HepG2 (cell line): Measurements from ENCODE around the gene PGLYRP4. TPM values are rescaled to one million over a fixed set of nuclear protein-coding genes. Genes with fewer than 3 reads are reported as not detected.

Experiments used
- ARID2 ChIP-seq: sonication (generic); formaldehyde crosslinking; IDR thresholded peaks from 2 replicates; pipeline ENCODE4 v1.8.1; 2022; ENCODE audit warnings: mild to moderate bottlenecking, missing genetic modification reagents, borderline replicate concordance
- CEBPB ChIP-seq: IDR thresholded peaks from 2 replicates; pipeline ENCODE4 v1.6.1; 2011; ENCODE audit warnings: low read depth, low read length, improper control_type of control experiment, borderline replicate concordance
- CEBPG ChIP-seq: IDR thresholded peaks from 2 replicates; pipeline ENCODE4 v1.6.1; 2016
- ETV5 ChIP-seq: IDR thresholded peaks from 2 replicates; pipeline ENCODE4 v1.6.1; 2018; ENCODE audit warnings: missing biosample characterization, missing genetic modification reagents, inconsistent platforms, borderline replicate concordance
- FOXJ3 ChIP-seq: sonication (generic); formaldehyde crosslinking; IDR thresholded peaks from 2 replicates; pipeline ENCODE4 v1.4.0; 2020; ENCODE audit warnings: missing genetic modification reagents, mild to moderate bottlenecking, borderline replicate concordance
- GABPB1 ChIP-seq: IDR thresholded peaks from 2 replicates; pipeline ENCODE4 v1.6.1; 2016; ENCODE audit warnings: mild to moderate bottlenecking, missing genetic modification reagents, moderate library complexity, missing compliant biosample characterization
- HDAC1 ChIP-seq: sonication (generic); formaldehyde crosslinking; IDR thresholded peaks from 2 replicates; pipeline ENCODE4 v1.5.1; 2020; ENCODE audit warnings: mild to moderate bottlenecking, missing genetic modification reagents
- IRF9 ChIP-seq: sonication (generic); formaldehyde crosslinking; IDR thresholded peaks from 2 replicates; pipeline ENCODE4 v1.8.0; 2022; ENCODE audit warnings: missing genetic modification reagents, mild to moderate bottlenecking, borderline replicate concordance
- KMT2B ChIP-seq: IDR thresholded peaks from 2 replicates; pipeline ENCODE4 v1.6.1; 2016; ENCODE audit warnings: missing genetic modification reagents, missing compliant biosample characterization
- MBNL3 ChIP-seq: fragments of 250-450 bp; sonication (Bioruptor Pico); conservative IDR thresholded peaks from 2 replicates; pipeline ENCODE4 v1.8.0; 2022; ENCODE audit warnings: mild to moderate bottlenecking, inconsistent platforms
- NONO ChIP-seq, 2 experiments: fragments of 450-650 bp in 1 of 2; sonication (generic) in 1 of 2; formaldehyde crosslinking in 1 of 2; IDR thresholded peaks in 1 of 2; conservative IDR thresholded peaks in 1 of 2; 2 replicates each; pipeline versions ENCODE4 v1.6.1 to v1.8.0; 2017 to 2022; ENCODE audit warnings: mild to moderate bottlenecking in 1 of 2, missing genetic modification reagents in 1 of 2, moderate library complexity in 1 of 2
- PATZ1 ChIP-seq: sonication (generic); formaldehyde crosslinking; IDR thresholded peaks from 2 replicates; pipeline ENCODE4 v1.4.0; 2020; ENCODE audit warnings: missing genetic modification reagents
- PCBP1 ChIP-seq: fragments of 200-400 bp; formaldehyde crosslinking; IDR thresholded peaks from 2 replicates; pipeline ENCODE4 v1.6.1; 2017; ENCODE audit warnings: mild to moderate bottlenecking, low read depth, low read length, borderline replicate concordance
- SOX13 ChIP-seq, 3 experiments: fragments of 450-650 bp in 1 of 3; sonication (generic) in 1 of 3; formaldehyde crosslinking in 1 of 3; IDR thresholded peaks in 2 of 3; conservative IDR thresholded peaks in 1 of 3; 2 replicates each; pipeline versions ENCODE4 v1.5.0 to v1.6.1; 2016 to 2020; ENCODE audit warnings: antibody characterized with exemption in 1 of 3, mild to moderate bottlenecking in 1 of 3, missing compliant biosample characterization in 1 of 3, missing genetic modification reagents in 1 of 3, moderate library complexity in 1 of 3
- TAF1 ChIP-seq: sonication (generic); formaldehyde crosslinking; IDR thresholded peaks from 2 replicates; pipeline ENCODE4 v1.4.0; 2020; ENCODE audit warnings: missing genetic modification reagents
- TBP ChIP-seq: sonication (generic); formaldehyde crosslinking; IDR thresholded peaks from 2 replicates; pipeline ENCODE4 v1.5.0; 2020; ENCODE audit warnings: missing genetic modification reagents
- ZBTB7B ChIP-seq: sonication (generic); formaldehyde crosslinking; IDR thresholded peaks from 2 replicates; pipeline ENCODE4 v1.4.0; 2020; ENCODE audit warnings: missing genetic modification reagents
- ZNF235 ChIP-seq: sonication (generic); formaldehyde crosslinking; IDR thresholded peaks from 2 replicates; pipeline ENCODE4 v1.8.1; 2023; ENCODE audit warnings: mild to moderate bottlenecking, missing genetic modification reagents, borderline replicate concordance
- ZNF513 ChIP-seq: sonication (generic); formaldehyde crosslinking; conservative IDR thresholded peaks from 2 replicates; pipeline ENCODE4 v1.5.0; 2020; ENCODE audit warnings: missing genetic modification reagents
- ZNF576 ChIP-seq: sonication (generic); formaldehyde crosslinking; IDR thresholded peaks from 2 replicates; pipeline ENCODE4 v1.4.0; 2020; ENCODE audit warnings: mild to moderate bottlenecking, missing genetic modification reagents
- ZNF589 ChIP-seq: sonication (generic); formaldehyde crosslinking; conservative IDR thresholded peaks from 2 replicates; pipeline ENCODE4 v1.8.0; 2022; ENCODE audit warnings: mild to moderate bottlenecking, moderate library complexity, missing genetic modification reagents
- ZNF773 ChIP-seq: sonication (generic); formaldehyde crosslinking; IDR thresholded peaks from 2 replicates; pipeline ENCODE4 v1.4.0; 2020; ENCODE audit warnings: missing genetic modification reagents, borderline replicate concordance
- polyA plus RNA-seq, 8 experiments: library from polyadenylated mRNA; depleted of rRNA in 3 of 8; stranded (reverse) in 7 of 8; unstranded in 1 of 8; fragments of >200 nt; fragmentation: Illumina TruSeq in 4 of 8; extraction: Trizol in 4 of 8; gene quantifications; 2 replicates each; pipeline versions ENCODE4 v1.2.1 to v1.2.3, GENCODE V29; 2011 to 2016; ENCODE audit warnings: low read depth in 4 of 8, missing spikeins in 1 of 8, mixed read lengths in 1 of 8; ENCODE audit not compliant: insufficient read depth in 1 of 8
- total RNA-seq, 5 experiments: library from RNA; depleted of rRNA; stranded (reverse); fragments of >200 nt; fragmentation: Illumina TruSeq; extraction: Trizol; gene quantifications; 2 replicates each; pipeline ENCODE4 v1.2.3, GENCODE V29; 2016; ENCODE audit warnings: low read depth in 1 of 5

The PGLYRP4 gene
- total and polyA plus RNA-seq, 2 of the 13 experiments (the other 11 are each of a cell fraction or from before 2014, with no cell fraction given) = not detected

GRCh38 chr1:153357076-153357852 is 8.6 kb upstream of the PGLYRP4 start (continued):
- TF ChIP-seq CEBPG (peak; percentile 62), ZNF235 (CRISPR knock-in tag) (no peak), ARID2 (CRISPR knock-in tag) (no peak), PCBP1 (no peak), ZNF513 (CRISPR knock-in tag) (no peak), ETV5 (CRISPR knock-in tag) (peak; percentile 40; the same call in 1 of the 2 replicates), GABPB1 (0 out of 2 replicates have a peak, but pooled peaks have one; percentile 35), MBNL3 (CRISPR knock-in tag) (no peak), KMT2B (no peak), ZNF589 (no peak), ZNF773 (CRISPR knock-in tag) (no peak), TAF1 (no peak), PATZ1 (CRISPR knock-in tag) (peak; percentile 30; the same call in 1 of the 2 replicates), NONO (IDR thresholded peaks at IDR 0.05) (no peak), NONO (CRISPR knock-in tag; conservative IDR thresholded peaks at IDR 0.05) (no peak), HDAC1 (CRISPR knock-in tag) (no peak), FOXJ3 (CRISPR knock-in tag) (no peak), TBP (no peak), SOX13 (IDR thresholded peaks at IDR 0.05) (no peak), SOX13 (CRISPR knock-in tag; conservative IDR thresholded peaks at IDR 0.05 in 1 of 2, IDR thresholded peaks at IDR 0.05 in 1 of 2) (no peak), IRF9 (no peak), ZBTB7B (no peak), ZNF576 (CRISPR knock-in tag) (no peak), CEBPB (peak; percentile 70; the same call in 1 of the 2 replicates)
